GM12875 (cell line): ENCODE measurements around the gene TOM1L2.

Experiments used
- H3K4me3 ChIP-seq: one replicate; pipeline ENCODE4 v1.5.1; 2011; ENCODE audit warnings: low read depth, low read length, control low read depth
- TF ChIP-seq, protein P1 (sequence below): IDR thresholded peaks from 2 replicates; pipeline ENCODE4 v1.5.1; 2011; ENCODE audit warnings: low read depth, mild to moderate bottlenecking, control low read depth, inconsistent platforms, low read length, moderate library complexity, borderline replicate concordance; ENCODE audit not compliant: insufficient read depth

TOM1L2 gene

DNA sequence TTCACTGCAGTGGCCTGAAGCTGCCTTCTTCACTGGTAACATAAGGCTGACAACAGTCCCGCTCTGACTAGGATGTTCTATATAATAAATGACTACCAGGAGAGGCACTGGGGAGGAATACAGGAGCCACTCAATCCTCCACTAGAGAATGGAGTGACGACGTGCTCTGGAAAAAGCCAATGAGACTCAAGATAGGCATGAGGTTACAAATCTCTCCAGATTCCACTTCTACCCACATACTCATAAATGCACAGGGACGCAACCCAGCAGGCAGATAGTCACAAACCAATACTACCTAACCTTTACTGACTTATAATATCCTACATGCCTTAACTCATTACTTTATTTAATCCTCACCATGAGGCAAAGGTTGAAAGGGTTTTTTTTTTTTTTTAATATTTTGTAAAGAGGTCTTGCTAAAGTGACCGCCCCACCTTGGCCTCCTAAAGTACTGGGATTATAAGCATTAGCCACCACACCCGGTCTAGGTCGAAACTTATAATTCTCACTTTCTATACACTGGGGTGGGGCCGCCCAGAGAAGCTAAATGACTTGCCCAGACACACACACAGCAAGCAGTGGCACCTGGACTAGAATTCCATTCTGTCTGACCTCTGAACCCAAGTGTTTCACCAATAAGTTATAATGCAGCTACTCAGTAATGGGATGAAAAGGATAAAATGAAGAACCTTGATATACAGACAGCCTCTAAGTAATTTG is 33.7 kb downstream of the TOM1L2 start:
- TF ChIP-seq, protein P1, sequence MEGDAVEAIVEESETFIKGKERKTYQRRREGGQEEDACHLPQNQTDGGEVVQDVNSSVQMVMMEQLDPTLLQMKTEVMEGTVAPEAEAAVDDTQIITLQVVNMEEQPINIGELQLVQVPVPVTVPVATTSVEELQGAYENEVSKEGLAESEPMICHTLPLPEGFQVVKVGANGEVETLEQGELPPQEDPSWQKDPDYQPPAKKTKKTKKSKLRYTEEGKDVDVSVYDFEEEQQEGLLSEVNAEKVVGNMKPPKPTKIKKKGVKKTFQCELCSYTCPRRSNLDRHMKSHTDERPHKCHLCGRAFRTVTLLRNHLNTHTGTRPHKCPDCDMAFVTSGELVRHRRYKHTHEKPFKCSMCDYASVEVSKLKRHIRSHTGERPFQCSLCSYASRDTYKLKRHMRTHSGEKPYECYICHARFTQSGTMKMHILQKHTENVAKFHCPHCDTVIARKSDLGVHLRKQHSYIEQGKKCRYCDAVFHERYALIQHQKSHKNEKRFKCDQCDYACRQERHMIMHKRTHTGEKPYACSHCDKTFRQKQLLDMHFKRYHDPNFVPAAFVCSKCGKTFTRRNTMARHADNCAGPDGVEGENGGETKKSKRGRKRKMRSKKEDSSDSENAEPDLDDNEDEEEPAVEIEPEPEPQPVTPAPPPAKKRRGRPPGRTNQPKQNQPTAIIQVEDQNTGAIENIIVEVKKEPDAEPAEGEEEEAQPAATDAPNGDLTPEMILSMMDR: no peak
- H3K4me3 ChIP-seq: no peak overlapping the region

- TF ChIP-seq, protein P1: no peak
- H3K4me3 ChIP-seq: no peak overlapping the region
Observed at GRCh38 chr17:17937958-17938357, 34.2 kb downstream of the TOM1L2 start.

DNA sequence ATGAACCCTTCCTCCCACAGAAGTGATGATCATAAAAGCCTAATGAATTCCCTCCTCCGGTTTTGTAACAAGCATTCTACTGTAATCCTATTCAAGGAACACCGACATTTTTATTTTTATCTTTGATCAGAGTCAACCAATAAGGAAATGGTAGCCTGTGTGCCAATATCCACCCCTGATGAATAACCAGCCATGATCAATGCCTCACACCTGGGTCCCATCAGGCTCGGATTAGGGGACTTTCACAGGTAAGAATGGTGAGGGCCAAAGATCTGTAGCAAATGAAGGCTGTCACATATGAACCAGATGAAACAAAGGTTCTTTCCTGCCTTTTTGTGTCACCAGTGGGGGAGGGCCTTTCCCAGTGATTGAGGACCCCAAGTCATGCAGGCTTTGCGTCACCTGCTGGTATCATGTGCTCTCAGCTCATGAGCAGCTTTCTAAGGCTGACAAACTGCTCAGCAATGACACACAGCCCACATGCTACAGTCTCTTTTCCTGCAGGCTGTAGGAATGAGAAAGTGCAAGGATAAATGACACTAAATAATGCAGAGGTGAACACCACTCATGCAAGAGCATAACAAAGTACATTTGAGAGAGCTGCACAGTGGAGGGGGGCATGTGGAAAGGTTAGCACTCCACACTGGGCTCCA is 34.9 kb downstream of the TOM1L2 start:
- TF ChIP-seq, protein P1: no peak

GRCh38 chr17:17935321-17936271 is 36.6 kb downstream of the TOM1L2 start:
- no peak overlapping the region for H3K4me3 ChIP-seq
- TF ChIP-seq, protein P1: no peak

More for the DNA sequence above, 34.9 kb downstream of the TOM1L2 start:
- H3K4me3 ChIP-seq: no peak overlapping the region

DNA sequence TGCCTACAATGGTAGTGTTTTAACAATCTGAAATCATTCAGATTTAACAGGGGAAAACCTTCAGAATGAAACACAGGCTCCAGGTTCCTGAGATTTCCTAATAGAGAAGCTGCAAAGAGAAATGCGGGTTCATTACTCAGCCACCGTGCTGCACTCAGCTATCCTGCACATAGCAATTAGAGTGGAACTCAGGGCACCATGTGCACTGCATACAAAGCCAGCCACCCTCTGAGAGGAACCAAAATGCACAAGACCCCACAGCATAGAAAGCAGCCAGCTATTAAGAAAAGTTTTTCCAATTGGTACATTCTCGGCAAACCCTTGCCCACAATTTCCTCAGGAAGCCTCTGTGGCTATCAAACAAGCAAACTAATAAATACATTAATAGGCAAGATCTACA is 37.4 kb downstream of the TOM1L2 start:
- H3K4me3 ChIP-seq: no peak overlapping the region
- TF ChIP-seq, protein P1: no peak

GRCh38 chr17:17934214-17934613 is 38.0 kb downstream of the TOM1L2 start:
- H3K4me3 ChIP-seq: no peak overlapping the region
- TF ChIP-seq, protein P1: no peak
